Measurements from ENCODE around the gene TSTD2.

- TF ChIP-seq POLR2A (IDR thresholded peaks at IDR 0.05) = no peak
- TF ChIP-seq CTCF (IDR thresholded peaks at IDR 0.05) = no peak
Observed at GRCh38 chr9:97658707-97659106, 25.5 kb upstream of the TSTD2 start.

All from adrenal gland (tissue), 5 donors.